ENCODE data around the gene JMJD8. TPM values are rescaled to one million over a fixed set of nuclear protein-coding genes. Genes with fewer than 3 reads are reported as not detected.

The JMJD8 gene
- total RNA-seq, 1 experiment from 2014 or later = 66.3 TPM

GRCh38 chr16:634996-635395 is 49.1 kb downstream of the JMJD8 start:
- Histone ChIP-seq H3K9me3 (no peaks in the 10 kb centered on the region), H3K27me3 (no peaks in the 10 kb centered on the region), H3K4me3 (peak overlapping the region; percentile 63), H3K36me3 (peaks cover 9% of the 10 kb centered on the region)
- no peak for DNase-seq

GRCh38 chr16:634051-634670 is 50.0 kb downstream of the JMJD8 start:
- no peak for DNase-seq
- H3K9me3 ChIP-seq = no peaks in the 10 kb centered on the region
- H3K4me3 ChIP-seq = no peak overlapping the region
- peaks cover 9% of the 10 kb centered on the region for H3K36me3 ChIP-seq
- H3K27me3 ChIP-seq = no peaks in the 10 kb centered on the region

- H3K36me3 ChIP-seq = peaks cover 9% of the 10 kb centered on the region
- no peak overlapping the region for H3K4me3 ChIP-seq
- no peak for DNase-seq
- H3K9me3 ChIP-seq = no peaks in the 10 kb centered on the region
- H3K27me3 ChIP-seq = no peaks in the 10 kb centered on the region
These were observed 50.6 kb downstream of the JMJD8 start for GRCh38 chr16:633336-634050.

GRCh38 chr16:632486-633335 is 51.4 kb downstream of the JMJD8 start:
- Histone ChIP-seq H3K9me3 (no peaks in the 10 kb centered on the region), H3K4me3 (no peak overlapping the region), H3K36me3 (peaks cover 15% of the 10 kb centered on the region), H3K27me3 (no peaks in the 10 kb centered on the region)
- no peak for DNase-seq

GRCh38 chr16:631808-632358 is 52.3 kb downstream of the JMJD8 start:
- H3K9me3 ChIP-seq = no peaks in the 10 kb centered on the region

More at GRCh38 chr16:631808-632358, 52.3 kb downstream of the JMJD8 start:
- Histone ChIP-seq H3K27me3 (no peaks in the 10 kb centered on the region), H3K36me3 (peaks cover 21% of the 10 kb centered on the region), H3K4me3 (no peak overlapping the region)
- no peak for DNase-seq

Other genes with a start within 250 kb of the JMJD8 start
- 42.2 and 55.9 TPM in 2 replicates for gene CAPN15, start 156.6 kb downstream of the JMJD8 start, total RNA-seq (2014; rRNA removed; shearing (Covaris generic); ENCODE audit: low replicate concordance)
- not detected in 2 replicates for gene PRR35, start 123.9 kb downstream of the JMJD8 start, total RNA-seq (2014; rRNA removed; shearing (Covaris generic); ENCODE audit: low replicate concordance)
- gene NHLRC4, start 117.3 kb downstream of the JMJD8 start, total RNA-seq (2014; rRNA removed; shearing (Covaris generic); ENCODE audit: low replicate concordance) = not detected in 2 replicates
- 13.1 and 31.7 TPM in 2 replicates for gene PIGQ, start 114.4 kb downstream of the JMJD8 start, total RNA-seq (2014; rRNA removed; shearing (Covaris generic); ENCODE audit: low replicate concordance)
- gene RAB40C, start 94.3 kb downstream of the JMJD8 start, total RNA-seq (2014; rRNA removed; shearing (Covaris generic); ENCODE audit: low replicate concordance) = 12.4 and 20.8 TPM in 2 replicates
- gene WFIKKN1, start 53.3 kb downstream of the JMJD8 start, total RNA-seq (2014; rRNA removed; shearing (Covaris generic); ENCODE audit: low replicate concordance) = not detected in 2 replicates
- gene METTL26, start 48.0 kb downstream of the JMJD8 start, total RNA-seq (2014; rRNA removed; shearing (Covaris generic); ENCODE audit: low replicate concordance) = 145 and 183 TPM in 2 replicates
- gene MCRIP2, start 42.5 kb downstream of the JMJD8 start, total RNA-seq (2014; rRNA removed; shearing (Covaris generic); ENCODE audit: low replicate concordance) = 22.2 and 50.3 TPM in 2 replicates
- gene WDR90, start 35.0 kb downstream of the JMJD8 start, total RNA-seq (2014; rRNA removed; shearing (Covaris generic); ENCODE audit: low replicate concordance) = 6.0 and 17.3 TPM in 2 replicates
- gene RHOT2, start 16.2 kb downstream of the JMJD8 start, total RNA-seq (2014; rRNA removed; shearing (Covaris generic); ENCODE audit: low replicate concordance) = 48.7 and 72.8 TPM in 2 replicates
- 0.16 TPM in 1 of 2 replicates, not detected in the other for gene RHBDL1, start 8.7 kb downstream of the JMJD8 start, total RNA-seq (2014; rRNA removed; shearing (Covaris generic); ENCODE audit: low replicate concordance)
- gene STUB1, start 3.9 kb downstream of the JMJD8 start, total RNA-seq (2014; rRNA removed; shearing (Covaris generic); ENCODE audit: low replicate concordance) = 301 and 418 TPM in 2 replicates
- gene WDR24, start 6.1 kb upstream of the JMJD8 start, total RNA-seq (2014; rRNA removed; shearing (Covaris generic); ENCODE audit: low replicate concordance) = 8.0 and 8.2 TPM in 2 replicates
- 0.16 and 0.67 TPM in 2 replicates for gene FBXL16, start 21.5 kb upstream of the JMJD8 start, total RNA-seq (2014; rRNA removed; shearing (Covaris generic); ENCODE audit: low replicate concordance)
- 33.7 and 71.7 TPM in 2 replicates for gene METRN, start 30.8 kb upstream of the JMJD8 start, total RNA-seq (2014; rRNA removed; shearing (Covaris generic); ENCODE audit: low replicate concordance)
- gene ANTKMT, start 36.8 kb upstream of the JMJD8 start, total RNA-seq (2014; rRNA removed; shearing (Covaris generic); ENCODE audit: low replicate concordance) = 27.0 and 44.0 TPM in 2 replicates
- gene CCDC78, start 42.1 kb upstream of the JMJD8 start, total RNA-seq (2014; rRNA removed; shearing (Covaris generic); ENCODE audit: low replicate concordance) = 0.59 and 4.9 TPM in 2 replicates
- 9.4 and 13.3 TPM in 2 replicates for gene HAGHL, start 42.8 kb upstream of the JMJD8 start, total RNA-seq (2014; rRNA removed; shearing (Covaris generic); ENCODE audit: low replicate concordance)
- gene CIAO3, start 56.7 kb upstream of the JMJD8 start, total RNA-seq (2014; rRNA removed; shearing (Covaris generic); ENCODE audit: low replicate concordance) = 39.0 and 72.9 TPM in 2 replicates
- not detected in 2 replicates for gene MSLN, start 76.4 kb upstream of the JMJD8 start, total RNA-seq (2014; rRNA removed; shearing (Covaris generic); ENCODE audit: low replicate concordance)
- 60.9 and 77.3 TPM in 2 replicates for gene RPUSD1, start 104.0 kb upstream of the JMJD8 start, total RNA-seq (2014; rRNA removed; shearing (Covaris generic); ENCODE audit: low replicate concordance)
- 18.9 and 22.6 TPM in 2 replicates for gene CHTF18, start 104.3 kb upstream of the JMJD8 start, total RNA-seq (2014; rRNA removed; shearing (Covaris generic); ENCODE audit: low replicate concordance)
- gene GNG13, start 116.4 kb upstream of the JMJD8 start, total RNA-seq (2014; rRNA removed; shearing (Covaris generic); ENCODE audit: low replicate concordance) = not detected in 2 replicates